Esophagus muscularis mucosa (tissue), 4 donors: ENCODE measurements around the gene NCOA6. TPM values are rescaled to one million over a fixed set of nuclear protein-coding genes. Genes with fewer than 3 reads are reported as not detected.
"Not testable (repeated sequence)": the region's sequence is repeated elsewhere in the genome, so short reads cannot be mapped to it uniquely, and the experiment has no call there.

Experiments
- DNase-seq: peaks from one replicate; pipeline ENCODE4 v3.0.0-alpha.2; 2017; ENCODE audit errors: extremely low spot score
- H3K27ac ChIP-seq, 4 donors: fragments of 200-600 bp; sonication (generic); replicated peaks in 1 of 4; 1 replicate in 3 of 4; 2 replicates in 1 of 4; pipeline ENCODE4 v1.5.1; 2016 to 2019; ENCODE audit warnings: mild to moderate bottlenecking in 1 of 4
- H3K27me3 ChIP-seq, 4 donors: fragments of 200-600 bp; sonication (generic); one replicate each; pipeline versions ENCODE4 v1.5.1 to v1.6.0; 2016 to 2019
- H3K36me3 ChIP-seq, 4 donors: fragments of 200-600 bp; sonication (generic); one replicate each; pipeline ENCODE4 v1.5.1; 2016 to 2019
- H3K4me1 ChIP-seq, 4 donors: fragments of 200-600 bp; sonication (generic); one replicate each; pipeline ENCODE4 v1.5.1; 2016 to 2019
- H3K4me3 ChIP-seq, 4 donors: fragments of 200-600 bp; sonication (generic); 1 replicate in 2 of 4; 2 replicates in 2 of 4; pipeline ENCODE4 v1.5.1; 2016 to 2019; ENCODE audit warnings: mild to moderate bottlenecking in 4 of 4, moderate library complexity in 1 of 4
- H3K9me3 ChIP-seq, 4 donors: fragments of 200-600 bp; sonication (generic); 1 replicate in 3 of 4; 2 replicates in 1 of 4; pipeline ENCODE4 v1.5.1; 2016 to 2019
- EP300 ChIP-seq: sonication (generic); formaldehyde crosslinking; IDR thresholded peaks from one replicate; pipeline ENCODE4 v1.6.1; 2017; ENCODE audit warnings: antibody characterized with exemption
- POLR2A ChIP-seq: fragments of 450-650 bp; IDR thresholded peaks from one replicate; pipeline ENCODE4 v1.6.1; 2017; ENCODE audit warnings: antibody characterized with exemption, moderate library complexity, mild to moderate bottlenecking, low read depth
- POLR2AphosphoS5 ChIP-seq, 2 donors: sonication (generic); formaldehyde crosslinking; IDR thresholded peaks; one replicate each; pipeline ENCODE4 v1.6.1; 2017; ENCODE audit warnings: antibody characterized with exemption in 2 of 2
- WGBS: methylation state at CpG from one replicate; pipeline ENCODE4 v1.1.5; 2018; 5-methylcytosine and 5-hydroxymethylcytosine counted together
- intact Hi-C: fragments of 100-400 bp; cut with DNase I; formaldehyde crosslinking; loops from one replicate; pipeline ENCODE4 v1.15.1; 2023
- total RNA-seq, 4 donors: library from RNA; depleted of rRNA; stranded (reverse); fragments of >200 nt; gene quantifications; one replicate each; pipeline versions ENCODE4 v1.1.0 to v1.2.1, GENCODE V29; 2016
- TF ChIP-seq, protein P1 (sequence below), 3 experiments: fragments of 200-600 bp in 2 of 3; fragments of 450-650 bp in 1 of 3; sonication (generic) in 2 of 3; IDR thresholded peaks; one replicate each; pipeline ENCODE4 v1.5.1; 2017 to 2019; ENCODE audit warnings: antibody characterized with exemption in 3 of 3, mild to moderate bottlenecking in 2 of 3, moderate library complexity in 1 of 3

Gene NCOA6
- total RNA-seq, 4 donors from 2014 or later, result 14.9 to 30.2 (median 23.3) TPM

DNA sequence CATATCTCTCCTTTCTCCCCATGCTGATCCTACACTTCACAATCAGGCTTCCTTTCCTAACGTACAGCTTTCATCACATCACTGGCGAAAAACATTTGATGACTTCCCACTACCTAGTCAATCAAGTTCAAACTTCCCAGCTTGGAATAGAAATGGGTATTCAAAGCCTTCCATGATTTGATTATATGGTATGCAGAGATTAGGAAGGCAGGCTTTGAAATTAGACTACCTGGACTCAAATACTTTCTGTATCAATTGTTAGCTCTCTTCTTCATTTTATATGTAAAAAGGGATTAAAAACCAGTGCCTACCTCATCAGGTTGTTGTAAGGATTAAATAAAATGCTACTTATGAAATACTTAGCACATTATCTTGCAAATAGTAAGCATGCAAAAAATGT lies 7.7 kb downstream of the NCOA6 start:
- Histone ChIP-seq H3K36me3 (no peaks in the 10 kb centered on the region), H3K9me3 (no peaks in the 10 kb centered on the region), H3K27ac (no peak overlapping the region), H3K4me1 (peaks cover 29 to 70% (median 68%) of the 10 kb centered on the region in 4 donors), H3K4me3 (no peak overlapping the region), H3K27me3 (no peaks in the 10 kb centered on the region)
- TF ChIP-seq, protein P1, sequence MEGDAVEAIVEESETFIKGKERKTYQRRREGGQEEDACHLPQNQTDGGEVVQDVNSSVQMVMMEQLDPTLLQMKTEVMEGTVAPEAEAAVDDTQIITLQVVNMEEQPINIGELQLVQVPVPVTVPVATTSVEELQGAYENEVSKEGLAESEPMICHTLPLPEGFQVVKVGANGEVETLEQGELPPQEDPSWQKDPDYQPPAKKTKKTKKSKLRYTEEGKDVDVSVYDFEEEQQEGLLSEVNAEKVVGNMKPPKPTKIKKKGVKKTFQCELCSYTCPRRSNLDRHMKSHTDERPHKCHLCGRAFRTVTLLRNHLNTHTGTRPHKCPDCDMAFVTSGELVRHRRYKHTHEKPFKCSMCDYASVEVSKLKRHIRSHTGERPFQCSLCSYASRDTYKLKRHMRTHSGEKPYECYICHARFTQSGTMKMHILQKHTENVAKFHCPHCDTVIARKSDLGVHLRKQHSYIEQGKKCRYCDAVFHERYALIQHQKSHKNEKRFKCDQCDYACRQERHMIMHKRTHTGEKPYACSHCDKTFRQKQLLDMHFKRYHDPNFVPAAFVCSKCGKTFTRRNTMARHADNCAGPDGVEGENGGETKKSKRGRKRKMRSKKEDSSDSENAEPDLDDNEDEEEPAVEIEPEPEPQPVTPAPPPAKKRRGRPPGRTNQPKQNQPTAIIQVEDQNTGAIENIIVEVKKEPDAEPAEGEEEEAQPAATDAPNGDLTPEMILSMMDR (IDR thresholded peaks at IDR 0.05), result no peak
- TF ChIP-seq EP300 (no peak), POLR2A (no peak), POLR2AphosphoS5 (IDR thresholded peaks at IDR 0.05) (no peak)
- intact Hi-C loops, result no loop called here
- no peak for DNase-seq
- WGBS, result 52% methylated on average over 2 of the region's 2 CpGs

DNA sequence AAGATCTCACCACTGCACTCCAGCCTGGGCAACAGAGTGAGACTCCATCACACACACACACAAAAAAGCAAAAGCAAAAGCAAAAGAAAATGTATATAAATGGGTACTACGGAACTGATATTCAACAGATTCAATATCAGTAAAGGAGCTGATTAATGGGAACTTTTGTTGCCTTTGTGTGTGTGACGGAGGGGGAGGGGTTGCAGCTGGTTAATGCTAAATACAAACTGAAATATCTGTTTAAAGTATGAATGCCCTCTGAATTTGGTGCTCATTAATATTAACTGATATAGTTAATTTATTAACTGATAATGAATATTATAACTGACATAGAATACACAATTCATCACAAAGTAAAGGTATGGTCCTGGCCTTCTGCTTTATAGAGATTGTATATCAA lies 8.4 kb downstream of the NCOA6 start:
- no peak for DNase-seq
- no peak overlapping the region for H3K27ac ChIP-seq
- H3K27me3 ChIP-seq, result no peaks in the 10 kb centered on the region
- 44% methylated on average over 2 of the region's 2 CpGs for WGBS
- no peaks in the 10 kb centered on the region for H3K9me3 ChIP-seq
- H3K4me3 ChIP-seq, result no peak overlapping the region
- intact Hi-C loops, result no loop called here
- peaks cover 22 to 67% (median 66%) of the 10 kb centered on the region in 4 donors for H3K4me1 ChIP-seq
- TF ChIP-seq POLR2AphosphoS5 (IDR thresholded peaks at IDR 0.05), result no peak
- TF ChIP-seq, protein P1 (IDR thresholded peaks at IDR 0.05), result no peak
- no peak for TF ChIP-seq EP300
- TF ChIP-seq POLR2A, result no peak
- no peaks in the 10 kb centered on the region for H3K36me3 ChIP-seq

DNA sequence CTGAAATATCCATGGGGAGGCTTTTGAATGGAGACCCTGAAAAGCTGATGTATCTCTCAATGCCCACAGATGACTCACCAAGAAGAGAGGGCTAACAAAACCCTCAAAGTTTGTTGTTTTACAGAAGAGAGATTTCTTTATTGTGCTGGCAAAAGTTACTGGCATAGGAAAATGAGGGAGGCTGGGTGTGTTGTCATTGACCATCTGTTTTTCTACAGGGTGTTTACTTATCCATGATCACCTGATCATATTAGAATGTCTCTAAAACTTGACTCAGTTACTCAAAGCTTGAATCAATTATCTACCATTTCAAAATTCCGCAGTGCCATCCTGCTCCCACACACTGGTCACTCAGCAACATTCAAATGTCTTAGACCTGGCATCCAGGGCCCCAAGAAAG lies 9.8 kb downstream of the NCOA6 start:
- no peak for TF ChIP-seq POLR2AphosphoS5 (IDR thresholded peaks at IDR 0.05)
- peaks cover 20 to 64% (median 60%) of the 10 kb centered on the region in 4 donors for H3K4me1 ChIP-seq

DNA sequence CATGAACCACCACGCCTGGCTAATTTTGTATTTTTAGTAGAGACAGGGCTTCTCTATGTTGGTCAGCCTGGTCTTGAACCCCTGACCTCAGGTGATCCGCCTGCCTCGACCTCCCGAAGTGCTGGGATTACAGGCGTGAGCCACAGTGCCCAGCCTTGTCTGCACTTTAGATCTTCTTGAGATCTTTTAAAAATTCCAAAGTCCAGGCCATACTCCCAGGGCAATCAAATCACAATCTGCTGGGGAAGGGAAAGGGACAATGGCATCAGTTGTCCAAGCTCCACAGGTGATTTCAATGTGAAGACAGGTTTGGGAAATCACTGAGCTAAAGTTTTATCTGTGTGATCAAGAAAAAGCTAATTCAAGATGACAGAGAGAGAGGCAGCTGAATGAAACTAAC lies 16.9 kb downstream of the NCOA6 start:
- H3K27ac ChIP-seq, result no peak overlapping the region
- 97% methylated on average over 5 of the region's 5 CpGs for WGBS
- DNase-seq, result no peak
- intact Hi-C loops, result no loop called here
- no peaks in the 10 kb centered on the region for H3K27me3 ChIP-seq
- TF ChIP-seq POLR2AphosphoS5 (IDR thresholded peaks at IDR 0.05), result no peak
- TF ChIP-seq POLR2A, result no peak
- TF ChIP-seq, protein P1 (IDR thresholded peaks at IDR 0.05), result no peak
- no peak for TF ChIP-seq EP300
- no peak overlapping the region for H3K4me3 ChIP-seq
- no peaks in the 10 kb centered on the region for H3K36me3 ChIP-seq
- H3K4me1 ChIP-seq, result peaks cover 9 to 37% (median 25%) of the 10 kb centered on the region in 4 donors
- H3K9me3 ChIP-seq, result no peaks in the 10 kb centered on the region

More for the DNA sequence above, 9.8 kb downstream of the NCOA6 start:
- no peak for DNase-seq
- Histone ChIP-seq H3K27ac (no peak overlapping the region), H3K4me3 (no peak overlapping the region), H3K27me3 (no peaks in the 10 kb centered on the region), H3K9me3 (no peaks in the 10 kb centered on the region), H3K36me3 (no peaks in the 10 kb centered on the region)
- intact Hi-C loops, result no loop called here
- WGBS, result 94% methylated on average over 1 of the region's 1 CpG

DNA sequence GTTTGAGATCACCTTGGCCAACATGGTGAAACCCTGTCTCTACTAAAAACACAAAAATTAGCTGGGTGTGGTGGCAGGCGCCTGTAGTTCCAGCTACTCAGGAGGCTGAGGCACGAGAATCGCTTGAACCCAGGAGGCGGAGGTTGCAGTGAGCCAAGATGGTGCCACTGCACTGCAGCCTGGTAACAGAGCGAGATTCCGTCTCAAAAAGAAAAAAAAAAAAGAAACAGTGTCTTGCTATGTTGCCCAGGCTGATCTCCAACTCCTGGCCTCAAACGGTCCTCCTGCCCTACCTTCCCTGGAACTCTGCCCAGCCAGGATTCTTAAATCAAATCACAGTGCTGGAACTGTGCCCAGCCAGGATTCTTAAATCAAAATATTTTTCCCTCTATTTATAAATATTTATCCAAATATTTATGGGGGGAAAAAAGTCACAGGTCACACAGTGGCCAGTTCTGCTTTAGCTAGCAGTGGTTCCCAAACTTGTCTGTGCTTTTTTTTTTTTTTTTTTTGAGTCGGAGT lies 17.4 kb downstream of the NCOA6 start:
- H3K4me3 ChIP-seq, DNase-seq, H3K27me3 ChIP-seq, H3K36me3 ChIP-seq, intact Hi-C loops, H3K27ac ChIP-seq, H3K9me3 ChIP-seq: not testable (repeated sequence)
- H3K4me1 ChIP-seq, result peaks cover 9 to 37% (median 25%) of the 10 kb centered on the region in 4 donors
- WGBS, result 80% methylated on average over 8 of the region's 8 CpGs

DNA sequence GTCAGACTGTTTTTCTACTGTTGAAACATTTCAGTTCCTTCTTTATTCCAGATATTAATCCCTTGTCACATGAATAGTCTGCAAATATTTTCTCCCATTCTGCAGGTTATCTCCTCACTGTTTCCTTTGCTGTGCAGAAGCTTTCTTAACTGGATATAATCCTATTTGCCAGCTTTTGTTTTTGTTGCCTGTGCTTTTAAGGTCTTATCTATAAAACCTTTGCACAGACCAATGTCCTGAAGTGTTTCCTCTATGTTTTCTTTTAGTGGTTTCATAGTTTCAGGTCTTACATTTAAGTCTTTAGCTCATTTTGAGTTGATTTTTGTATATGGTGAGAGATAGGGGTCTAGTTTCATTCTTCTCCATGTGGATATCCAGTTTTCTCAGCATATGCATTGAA lies 19.2 kb downstream of the NCOA6 start:
- intact Hi-C loops, result no loop called here
- Histone ChIP-seq H3K36me3 (no peaks in the 10 kb centered on the region), H3K27me3 (no peaks in the 10 kb centered on the region), H3K9me3 (no peaks in the 10 kb centered on the region), H3K4me1 (peaks cover 7 to 28% (median 12%) of the 10 kb centered on the region in 4 donors), H3K27ac (no peak overlapping the region), H3K4me3 (no peak overlapping the region)
- TF ChIP-seq POLR2AphosphoS5 (IDR thresholded peaks at IDR 0.05) (no peak), EP300 (no peak), POLR2A (no peak)
- TF ChIP-seq, protein P1 (IDR thresholded peaks at IDR 0.05), result no peak
- no peak for DNase-seq
